H1 (cell line): ENCODE results near the gene CNPY4. TPM values are rescaled to one million over a fixed set of nuclear protein-coding genes. Genes with fewer than 3 reads are reported as not detected.

Experiments
- CTCF ChIA-PET: fragments of 300-600 bp; sonication (Branson Sonifier 250); formaldehyde crosslinking; loops from one replicate; lab custom pipeline; 2021; ENCODE audit not compliant: partially characterized antibody; lab: Charles Lee
- POLR2A ChIA-PET: fragments of 300-600 bp; sonication (Branson Sonifier 250); formaldehyde crosslinking; loops from one replicate; lab custom pipeline; 2021; ENCODE audit warnings: inconsistent platforms; ENCODE audit not compliant: partially characterized antibody; lab: Charles Lee
- DNase-seq, 2 experiments: peaks; one replicate each; pipeline versions ENCODE4 v3.0.0 to v3.0.0-alpha.2; 2010 to 2022; ENCODE audit warnings: low spot score in 2 of 2, low read depth in 1 of 2, mixed read lengths in 1 of 2
- FAIRE-seq: peaks from 2 replicates; lab custom pipeline; 2011; peaks lifted over from hg19 to GRCh38; lab: Jason Lieb, UNC
- H2AFZ ChIP-seq: 2 replicates; pipeline ENCODE4 v1.8.1; 2012; ENCODE audit warnings: low read length, inconsistent platforms
- H2AK5ac ChIP-seq: 2 replicates; pipeline ENCODE4 v1.6.1; 2013; ENCODE audit warnings: low read depth, low read length
- H2BK120ac ChIP-seq: replicated peaks from 2 replicates; pipeline ENCODE3; 2013; ENCODE audit warnings: low read depth, low read length, inconsistent platforms
- H2BK12ac ChIP-seq: 2 replicates; pipeline ENCODE4 v1.6.1; 2013; ENCODE audit warnings: low read depth, low read length
- H2BK15ac ChIP-seq: 2 replicates; pipeline ENCODE4 v1.6.1; 2013; ENCODE audit warnings: low read length
- H2BK20ac ChIP-seq: 2 replicates; pipeline ENCODE4 v1.6.1; 2013; ENCODE audit warnings: low read length
- H2BK5ac ChIP-seq: 2 replicates; pipeline ENCODE4 v1.6.1; 2013; ENCODE audit warnings: low read depth, low read length
- H3K14ac ChIP-seq: 2 replicates; pipeline ENCODE4 v1.6.1; 2013; ENCODE audit warnings: inconsistent platforms; ENCODE audit not compliant: insufficient read length
- H3K18ac ChIP-seq: 2 replicates; pipeline ENCODE4 v1.6.1; 2013; ENCODE audit warnings: low read length; ENCODE audit errors: extremely low read depth
- H3K23ac ChIP-seq: 2 replicates; pipeline ENCODE4 v1.6.1; 2013; ENCODE audit warnings: inconsistent platforms; ENCODE audit not compliant: insufficient read length
- H3K23me2 ChIP-seq: 2 replicates; pipeline ENCODE4 v1.6.1; 2013; ENCODE audit warnings: low read depth, low read length
- H3K27ac ChIP-seq: 2 replicates; pipeline ENCODE4 v1.6.1; 2011; ENCODE audit warnings: low read depth, low read length, inconsistent platforms
- H3K27me3 ChIP-seq, 4 experiments: replicated peaks in 1 of 4; 1 replicate in 1 of 4; 2 replicates in 3 of 4; pipeline versions ENCODE4 v1.6.1 to v1.8.1; 2011 to 2013; ENCODE audit warnings: low read length in 3 of 4, mild to moderate bottlenecking in 3 of 4, inconsistent platforms in 2 of 4, mixed read lengths in 2 of 4, moderate library complexity in 1 of 4; ENCODE audit not compliant: control insufficient read depth in 3 of 4, insufficient read depth in 3 of 4; ENCODE audit errors: extremely low read depth in 1 of 4
- H3K36me3 ChIP-seq, 4 experiments: 2 replicates each; pipeline versions ENCODE4 v1.6.1 to v1.8.1; 2011 to 2013; ENCODE audit warnings: mild to moderate bottlenecking in 4 of 4, low read length in 3 of 4, moderate library complexity in 2 of 4, control low read depth in 1 of 4, inconsistent platforms in 1 of 4; ENCODE audit not compliant: insufficient read depth in 4 of 4, control insufficient read depth in 2 of 4
- H3K4ac ChIP-seq: replicated peaks from 2 replicates; pipeline ENCODE3; 2013; ENCODE audit warnings: low read length, low read depth, mixed read lengths, inconsistent platforms; ENCODE audit not compliant: insufficient read length
- H3K4me1 ChIP-seq, 4 experiments: replicated peaks in 1 of 4; 1 replicate in 1 of 4; 2 replicates in 3 of 4; pipeline versions ENCODE4 v1.6.1 to v1.8.1; 2011 to 2013; ENCODE audit warnings: low read length in 3 of 4, inconsistent platforms in 2 of 4, mixed read lengths in 1 of 4; ENCODE audit not compliant: insufficient read depth in 4 of 4, control insufficient read depth in 3 of 4
- H3K4me2 ChIP-seq, 2 experiments: 2 replicates each; pipeline versions ENCODE4 v1.6.1 to v1.8.1; 2011 to 2013; ENCODE audit warnings: low read depth in 2 of 2, low read length in 2 of 2, control low read depth in 1 of 2, inconsistent platforms in 1 of 2, mild to moderate bottlenecking in 1 of 2; ENCODE audit not compliant: insufficient read depth in 1 of 2
- H3K4me3 ChIP-seq, 4 experiments: fragments of 200-600, 300-600 bp in 1 of 4; sonication (generic), shearing (Covaris generic), sonication (Bioruptor Twin) in 1 of 4; 2 replicates each; pipeline versions ENCODE4 v1.5.1 to v1.8.1; 2011 to 2016; ENCODE audit warnings: low read length in 4 of 4, low read depth in 3 of 4, control low read depth in 2 of 4, inconsistent platforms in 2 of 4, mild to moderate bottlenecking in 2 of 4, mixed read lengths in 1 of 4, moderate library complexity in 1 of 4; ENCODE audit not compliant: insufficient read depth in 2 of 4; ENCODE audit errors: extremely low read depth in 1 of 4
- H3K56ac ChIP-seq: replicated peaks from 2 replicates; pipeline ENCODE3; 2013; ENCODE audit warnings: low read depth, mild to moderate bottlenecking, mixed read lengths, low read length, inconsistent platforms; ENCODE audit not compliant: insufficient read length
- H3K79me1 ChIP-seq: 2 replicates; pipeline ENCODE4 v1.6.1; 2013; ENCODE audit warnings: low read depth, low read length, control low read depth
- H3K79me2 ChIP-seq, 2 experiments: 2 replicates each; pipeline versions ENCODE4 v1.6.1 to v1.8.1; 2012 to 2013; ENCODE audit warnings: low read length in 2 of 2, mild to moderate bottlenecking in 2 of 2, inconsistent platforms in 1 of 2; ENCODE audit not compliant: insufficient read depth in 2 of 2, control insufficient read depth in 1 of 2
- H3K9ac ChIP-seq, 4 experiments: replicated peaks in 1 of 4; 1 replicate in 1 of 4; 2 replicates in 3 of 4; pipeline versions ENCODE4 v1.6.1 to v1.8.1; 2011 to 2013; ENCODE audit warnings: low read depth in 3 of 4, low read length in 3 of 4, control low read depth in 2 of 4, mild to moderate bottlenecking in 2 of 4, moderate library complexity in 2 of 4, inconsistent platforms in 1 of 4; ENCODE audit errors: extremely low read depth in 1 of 4
- H3K9me3 ChIP-seq, 2 experiments: 2 replicates each; pipeline versions ENCODE4 v1.6.1 to v1.8.1; 2012 to 2013; ENCODE audit warnings: mild to moderate bottlenecking in 2 of 2, moderate library complexity in 2 of 2, control low read depth in 1 of 2, inconsistent platforms in 1 of 2, low read depth in 1 of 2, low read length in 1 of 2, mixed read lengths in 1 of 2; ENCODE audit not compliant: insufficient read depth in 2 of 2
- H4K20me1 ChIP-seq, 2 experiments: replicated peaks in 1 of 2; 2 replicates each; pipeline versions ENCODE3 to v1.8.1; 2011 to 2013; ENCODE audit warnings: inconsistent platforms in 2 of 2, low read length in 2 of 2, mild to moderate bottlenecking in 1 of 2; ENCODE audit not compliant: insufficient read depth in 2 of 2, control insufficient read depth in 1 of 2
- H4K5ac ChIP-seq: 2 replicates; pipeline ENCODE4 v1.6.1; 2013; ENCODE audit warnings: low read length, low read depth, mixed read lengths, inconsistent platforms; ENCODE audit not compliant: insufficient read length
- H4K8ac ChIP-seq: 2 replicates; pipeline ENCODE4 v1.8.0; 2013; ENCODE audit warnings: mild to moderate bottlenecking, moderate library complexity, low read length, inconsistent platforms; ENCODE audit not compliant: insufficient read depth; ENCODE audit errors: extremely low read depth
- H4K91ac ChIP-seq: replicated peaks from 2 replicates; pipeline ENCODE3; 2013; ENCODE audit warnings: low read length, mixed read lengths, inconsistent platforms; ENCODE audit not compliant: insufficient read length
- CHD2 ChIP-seq: IDR thresholded peaks from 2 replicates; pipeline ENCODE4 v1.6.1; 2012; ENCODE audit warnings: low read length, improper control_type of control experiment
- HDAC6 ChIP-seq: IDR thresholded peaks from one replicate; pipeline ENCODE4 v1.7.1; 2012; ENCODE audit warnings: low read depth, mild to moderate bottlenecking, inconsistent platforms, low read length, moderate library complexity
- MAX ChIP-seq: IDR thresholded peaks from 2 replicates; pipeline ENCODE4 v1.6.1; 2012; ENCODE audit warnings: inconsistent platforms
- NRF1 ChIP-seq: IDR thresholded peaks from 2 replicates; pipeline ENCODE4 v1.6.1; 2011; ENCODE audit warnings: mild to moderate bottlenecking, low read depth, low read length, improper control_type of control experiment
- POLR2A ChIP-seq, 2 experiments: IDR thresholded peaks; 1 replicate in 1 of 2; 2 replicates in 1 of 2; pipeline ENCODE4 v1.6.1; 2011; ENCODE audit warnings: low read depth in 2 of 2, low read length in 2 of 2, mild to moderate bottlenecking in 2 of 2; ENCODE audit errors: control extremely low read depth in 1 of 2
- POLR2AphosphoS5 ChIP-seq: IDR thresholded peaks from 2 replicates; pipeline ENCODE4 v1.6.1; 2011; ENCODE audit warnings: low read depth, low read length
- RBBP5 ChIP-seq: IDR thresholded peaks from 2 replicates; pipeline ENCODE4 v1.7.1; 2012; ENCODE audit warnings: low read depth, mild to moderate bottlenecking, inconsistent platforms, low read length, moderate library complexity, borderline replicate concordance
- SIN3A ChIP-seq, 2 experiments: IDR thresholded peaks in 1 of 2; conservative IDR thresholded peaks in 1 of 2; 2 replicates each; pipeline ENCODE4 v1.6.1; 2011 to 2012; ENCODE audit warnings: low read length in 2 of 2, improper control_type of control experiment in 1 of 2, low read depth in 1 of 2, mild to moderate bottlenecking in 1 of 2
- SP4 ChIP-seq: IDR thresholded peaks from 2 replicates; pipeline ENCODE4 v1.6.1; 2012; ENCODE audit warnings: low read length, inconsistent platforms
- TAF7 ChIP-seq: optimal IDR thresholded peaks from 2 replicates; pipeline ENCODE3; 2011; ENCODE audit warnings: low read depth, mild to moderate bottlenecking, inconsistent platforms, low read length, moderate library complexity, borderline replicate concordance
- whole genome bisulfite sequencing, 2 experiments: shearing (Covaris generic) in 1 of 2; methylation state at CpG; one replicate each; pipeline versions ENCODE4 v1.1.6 to v1.1.7; 2013 to 2015; ENCODE audit warnings: low lambda C conversion rate in 2 of 2, mixed read lengths in 2 of 2, inconsistent platforms in 1 of 2, low coverage in 1 of 2, missing lambda C conversion rate in 1 of 2; ENCODE audit not compliant: insufficient replicate concordance in 2 of 2, insufficient coverage in 1 of 2, insufficient read length in 1 of 2; ENCODE audit errors: extremely low coverage in 1 of 2, missing lambda C conversion rate in 1 of 2; 5-methylcytosine and 5-hydroxymethylcytosine counted together
- polyA plus RNA-seq, 7 experiments: library from polyadenylated mRNA; depleted of rRNA in 3 of 7; stranded (reverse) in 5 of 7; unstranded in 2 of 7; fragments of >200 nt in 5 of 7; fragments of 200-250 nt in 2 of 7; gene quantifications; 1 replicate in 5 of 7; 2 replicates in 1 of 7; 4 replicates in 1 of 7; pipeline versions ENCODE4 v1.2.1 to v1.2.3, GENCODE V29; 2011 to 2013; ENCODE audit warnings: missing spikeins in 2 of 7, mixed read lengths in 2 of 7
- total RNA-seq: library from RNA; stranded (reverse); fragmentation: NEBNext Ultra II Directional; extraction: Animal tissue kit (Norgen Biotek cat#: 25700); gene quantifications from 2 replicates; pipeline ENCODE4 v1.2.1, GENCODE V29; 2021

The CNPY4 gene
- total and polyA plus RNA-seq, 2 of the 8 experiments (the other 6 are each of a cell fraction or from before 2014, with no cell fraction given), result 10.2 to 15.3 TPM

DNA sequence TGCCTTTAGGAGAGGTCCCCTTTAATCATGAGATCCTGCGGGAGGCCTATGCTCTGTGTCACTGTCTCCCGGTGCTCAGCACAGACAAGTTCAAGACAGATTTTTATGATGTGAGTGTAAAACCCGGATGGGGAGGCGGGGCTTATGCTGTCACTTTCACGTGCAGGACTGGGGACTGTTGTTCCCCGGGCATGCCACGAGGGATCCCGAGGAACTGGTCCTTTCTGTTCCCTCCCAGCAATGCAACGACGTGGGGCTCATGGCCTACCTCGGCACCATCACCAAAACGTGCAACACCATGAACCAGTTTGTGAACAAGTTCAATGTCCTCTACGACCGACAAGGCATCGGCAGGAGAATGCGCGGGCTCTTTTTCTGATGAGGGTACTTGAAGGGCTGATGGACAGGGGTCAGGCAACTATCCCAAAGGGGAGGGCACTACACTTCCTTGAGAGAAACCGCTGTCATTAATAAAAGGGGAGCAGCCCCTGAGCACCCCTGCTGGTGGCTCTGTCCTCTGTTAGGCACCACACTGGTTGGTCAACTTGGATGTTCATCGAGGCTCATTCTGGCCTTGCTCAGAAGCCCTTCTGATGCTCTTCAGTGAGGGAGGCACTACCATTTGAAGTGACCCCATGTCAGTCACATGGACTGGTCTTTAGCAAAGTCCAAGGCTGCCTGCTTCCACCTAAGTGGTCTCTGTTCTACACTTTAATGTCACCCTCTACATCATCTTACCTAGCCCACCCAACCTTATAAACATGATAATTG, 27.8 kb upstream of the CNPY4 start:
- H4K20me1 ChIP-seq, result peaks cover 20 to 28% of the 10 kb centered on the region in 2 experiments
- H3K36me3 ChIP-seq, result peaks cover 52 to 63% (median 58%) of the 10 kb centered on the region in 4 experiments
- no peak overlapping the region for H2BK5ac ChIP-seq
- no peak overlapping the region for H3K4ac ChIP-seq
- H2BK15ac ChIP-seq, result no peak overlapping the region
- H3K9ac ChIP-seq, result no peak overlapping the region; a peak in 1 of 7 replicates
- ChIA-PET CTCF (interaction anchor here (1.1 to 2.4 kb wide), 4 partner anchors 9 to 72 kb away, joined by 3 to 5 read pairs (median 4); partner anchors contain the start of gene MCM7), POLR2A (interaction anchor here (0.7 to 19.5 kb wide), 17 partner anchors 7 to 76 kb away, joined by 3 to 722 read pairs (median 5); partner anchors contain the start of genes AP4M1, COPS6, LAMTOR4 and MBLAC1)
- H3K27ac ChIP-seq, result 0 out of 2 replicates have a peak overlapping the region, but pooled peaks have one; percentile 18
- no peak overlapping the region for H3K4me2 ChIP-seq
- H2AFZ ChIP-seq, result no peak overlapping the region
- no peak for FAIRE-seq
- no peak overlapping the region for H3K56ac ChIP-seq
- H3K18ac ChIP-seq, result no peak overlapping the region
- H3K27me3 ChIP-seq, result no peaks in the 10 kb centered on the region
- no peak overlapping the region for H2AK5ac ChIP-seq
- DNase-seq, result peak in 1 of 2 experiments; percentile 67
- peaks cover 0 to 14% of the 10 kb centered on the region in 2 experiments; a peak in 1 of 4 replicates for H3K79me2 ChIP-seq
- H3K4me3 ChIP-seq, result no peak overlapping the region
- H3K14ac ChIP-seq, result no peak overlapping the region
- H3K4me1 ChIP-seq, result no peaks in the 10 kb centered on the region; a peak in 1 of 7 replicates
- H4K8ac ChIP-seq, result no peak overlapping the region; the same call in 1 of the 2 replicates
- no peak overlapping the region for H3K23ac ChIP-seq
- no peak overlapping the region for H2BK12ac ChIP-seq
- H2BK120ac ChIP-seq, result no peak overlapping the region
- H3K9me3 ChIP-seq, result no peaks in the 10 kb centered on the region
- H4K91ac ChIP-seq, result no peak overlapping the region
- 88% methylated on average over 19 of the region's 19 CpGs; no CpG with 5 or more reads in 1 of the 2 experiments for WGBS, 2 experiments
- peaks cover 9% of the 10 kb centered on the region for H3K79me1 ChIP-seq
- H3K23me2 ChIP-seq, result peaks cover 4% of the 10 kb centered on the region; the same call in 1 of the 2 replicates
- no peak overlapping the region for H2BK20ac ChIP-seq
- no peak overlapping the region for H4K5ac ChIP-seq
- TF ChIP-seq RBBP5, result no peak
- TF ChIP-seq HDAC6, result no peak
- TF ChIP-seq POLR2A (IDR thresholded peaks at IDR 0.05; ENCODE audit: control extremely low read depth in 1 of 2, low read depth in 2 of 2, low read length in 2 of 2), result peak; percentile 94 to 95
- 0 out of 4 replicates have a peak, but pooled peaks of 1 of the 2 experiments have one; percentile 67 for TF ChIP-seq SIN3A (conservative IDR thresholded peaks at IDR 0.05 in 1 of 2, IDR thresholded peaks at IDR 0.05 in 1 of 2; ENCODE audit: low read depth in 1 of 2, low read length in 2 of 2)
- TF ChIP-seq CHD2, result peak; percentile 50
- TF ChIP-seq NRF1, result no peak
- TF ChIP-seq TAF7, result peak; percentile 65
- TF ChIP-seq SP4, result peak; percentile 76; the same call in 1 of the 2 replicates
- TF ChIP-seq MAX, result no peak
- TF ChIP-seq POLR2AphosphoS5, result peak; percentile 96
